K562 (cell line): ENCODE measurements around the gene FRK. TPM values are rescaled to one million over a fixed set of nuclear protein-coding genes. Genes with fewer than 3 reads are reported as not detected.

Experiments
- COPS2 ChIP-seq: fragments of 450-650 bp; conservative IDR thresholded peaks from 2 replicates; pipeline ENCODE4 v1.6.1; 2016; ENCODE audit warnings: mild to moderate bottlenecking, moderate library complexity
- E2F4 ChIP-seq: sonication (generic); formaldehyde crosslinking; IDR thresholded peaks from 2 replicates; pipeline ENCODE4 v1.8.0; 2022; ENCODE audit warnings: mild to moderate bottlenecking, low read depth, missing genetic modification reagents
- E2F6 ChIP-seq, 2 experiments: IDR thresholded peaks; 2 replicates each; pipeline ENCODE4 v1.6.1; 2011; ENCODE audit warnings: borderline replicate concordance in 1 of 2, control low read depth in 1 of 2, low read depth in 1 of 2, low read length in 1 of 2, mild to moderate bottlenecking in 1 of 2, mixed read lengths in 1 of 2, moderate library complexity in 1 of 2; ENCODE audit not compliant: insufficient read depth in 1 of 2, insufficient read length in 1 of 2, poor library complexity in 1 of 2, severe bottlenecking in 1 of 2; ENCODE audit errors: extremely low read depth in 1 of 2
- FOSL1 ChIP-seq: fragments of 200-800 bp; sonication (Bioruptor generic); conservative IDR thresholded peaks from 2 replicates; pipeline ENCODE4 v1.6.1; 2016; ENCODE audit warnings: missing genetic modification characterization, missing compliant biosample characterization
- HDAC1 ChIP-seq, 2 experiments: fragments of 450-650 bp; IDR thresholded peaks; 2 replicates each; pipeline ENCODE4 v1.6.1; 2016 to 2017; ENCODE audit warnings: inconsistent platforms in 1 of 2, mild to moderate bottlenecking in 1 of 2, moderate library complexity in 1 of 2
- KLF1 ChIP-seq: fragments of 450-650 bp; IDR thresholded peaks from 2 replicates; pipeline ENCODE4 v1.6.1; 2016; ENCODE audit warnings: missing genetic modification characterization, missing compliant biosample characterization
- KLF16 ChIP-seq: IDR thresholded peaks from 2 replicates; pipeline ENCODE4 v1.6.1; 2016; ENCODE audit warnings: antibody characterized with exemption
- NR4A1 ChIP-seq, 2 experiments: fragments of 250-450 bp in 1 of 2; fragments of 450-650 bp in 1 of 2; sonication (Bioruptor Pico) in 1 of 2; IDR thresholded peaks; 2 replicates each; pipeline versions ENCODE4 v1.4.0 to v1.6.1; 2016 to 2020; ENCODE audit warnings: mild to moderate bottlenecking in 2 of 2, missing compliant biosample characterization in 1 of 2, missing genetic modification characterization in 1 of 2, moderate library complexity in 1 of 2
- NRF1 ChIP-seq, 2 experiments: fragments of 450-650 bp; IDR thresholded peaks in 1 of 2; conservative IDR thresholded peaks in 1 of 2; 2 replicates each; pipeline ENCODE4 v1.6.1; 2014; ENCODE audit warnings: mild to moderate bottlenecking in 2 of 2
- REST ChIP-seq, 2 experiments: fragments of 450-650 bp; formaldehyde crosslinking in 1 of 2; IDR thresholded peaks; 2 replicates each; pipeline versions ENCODE4 v1.4.0 to v1.6.1; 2014 to 2020; ENCODE audit warnings: mild to moderate bottlenecking in 2 of 2, borderline replicate concordance in 1 of 2, low read depth in 1 of 2
- SETDB1 ChIP-seq: IDR thresholded peaks from one replicate; pipeline ENCODE4 v1.6.1; 2012; ENCODE audit warnings: low read length, control low read depth, inconsistent platforms
- TEAD1 ChIP-seq, 2 experiments: fragments of 450-650 bp in 1 of 2; sonication (generic) in 1 of 2; formaldehyde crosslinking; IDR thresholded peaks; 2 replicates each; pipeline versions ENCODE4 v1.4.0 to v1.8.0; 2020 to 2022; ENCODE audit warnings: mild to moderate bottlenecking in 2 of 2, missing genetic modification reagents in 1 of 2
- ZKSCAN3 ChIP-seq: fragments of 250-450 bp; sonication (Bioruptor Pico); IDR thresholded peaks from 2 replicates; pipeline ENCODE4 v1.4.0; 2020
- ZNF184 ChIP-seq: sonication (generic); formaldehyde crosslinking; IDR thresholded peaks from 2 replicates; pipeline ENCODE4 v1.5.0; 2020; ENCODE audit warnings: missing genetic modification reagents
- polyA plus RNA-seq, 8 experiments: library from polyadenylated mRNA; depleted of rRNA in 4 of 8; stranded (reverse) in 5 of 8; unstranded in 3 of 8; fragments of >200 nt; fragmentation: Nextera tagmentation in 2 of 8; fragmentation: Illumina TruSeq in 1 of 8; extraction: Ambion mirVana in 2 of 8; extraction: Trizol in 1 of 8; gene quantifications; 2 replicates each; pipeline versions ENCODE4 v1.2.1 to v1.2.3, GENCODE V29; 2011 to 2014; ENCODE audit warnings: inconsistent platforms in 1 of 8, missing spikeins in 1 of 8
- total RNA-seq, 7 experiments: library from RNA; depleted of rRNA in 6 of 7; stranded (reverse); fragments of >200 nt in 6 of 7; fragmentation: Illumina TruSeq in 2 of 7; extraction: Trizol in 2 of 7; gene quantifications; 2 replicates each; pipeline versions ENCODE4 v1.2.1 to v1.2.3, GENCODE V29; 2011 to 2021; ENCODE audit warnings: low replicate concordance in 1 of 7

The FRK gene
- total and polyA plus RNA-seq, 9 of the 15 experiments (the other 6 are each of a cell fraction or from before 2014, with no cell fraction given): 0.01 to 0.29 (median 0.09) TPM

GRCh38 chr6:116100419-116101301, 40.0 kb upstream of the FRK start, which contains the start of gene NT5DC1 (continued):
- TF ChIP-seq REST (IDR thresholded peaks at IDR 0.05; ENCODE audit: borderline replicate concordance): peak; percentile 69
- TF ChIP-seq REST (CRISPR knock-in tag; IDR thresholded peaks at IDR 0.05; ENCODE audit: low read depth): no peak; the same call in 1 of the 2 replicates
- peak; percentile 88 to 90 for TF ChIP-seq NRF1 (conservative IDR thresholded peaks at IDR 0.05 in 1 of 2, IDR thresholded peaks at IDR 0.05 in 1 of 2)
- peak in 1 of 2 experiments; percentile 58; a peak in 2 of 4 replicates for TF ChIP-seq HDAC1 (IDR thresholded peaks at IDR 0.05)
- no peak for TF ChIP-seq NR4A1 (CRISPR knock-in tag; IDR thresholded peaks at IDR 0.05)
- no peak for TF ChIP-seq NR4A1 (tag; IDR thresholded peaks at IDR 0.05)
- TF ChIP-seq TEAD1 (CRISPR knock-in tag; IDR thresholded peaks at IDR 0.05): 0 out of 4 replicates have a peak, but pooled peaks of 1 of the 2 experiments have one; percentile 20
- no peak for TF ChIP-seq ZNF184 (CRISPR knock-in tag)
- no peak for TF ChIP-seq E2F4
- TF ChIP-seq ZKSCAN3 (CRISPR knock-in tag): no peak
- TF ChIP-seq FOSL1: no peak
- TF ChIP-seq SETDB1: no peak
- peak; percentile 65 to 88 for TF ChIP-seq E2F6 (IDR thresholded peaks at IDR 0.05; ENCODE audit: borderline replicate concordance in 1 of 2, extremely low read depth in 1 of 2, insufficient read depth in 1 of 2, insufficient read length in 1 of 2, low read depth in 1 of 2, low read length in 1 of 2, poor library complexity in 1 of 2, severe bottlenecking in 1 of 2)
- peak; percentile 66; the same call in 1 of the 2 replicates for TF ChIP-seq KLF1 (tag)
- TF ChIP-seq KLF16: 0 out of 2 replicates have a peak, but pooled peaks have one; percentile 9
- no peak for TF ChIP-seq COPS2
